HG03045 (cell line): Measurements from ENCODE around the gene MGLL.

ENCODE experiments used
- ATAC-seq: cut with Tn5 transposase; IDR thresholded peaks from one replicate; pipeline ENCODE4 v1.9.1; 2021; ENCODE audit warnings: mild to moderate bottlenecking, moderate library complexity; ENCODE audit not compliant: unreplicated experiment

Gene MGLL

GRCh38 chr3:127835993-127836882 is 13.9 kb upstream of the MGLL start:
- peak; percentile 67 for ATAC-seq

- ATAC-seq: peak; percentile 19
Measured at GRCh38 chr3:127834771-127835170, 12.5 kb upstream of the MGLL start.

DNA sequence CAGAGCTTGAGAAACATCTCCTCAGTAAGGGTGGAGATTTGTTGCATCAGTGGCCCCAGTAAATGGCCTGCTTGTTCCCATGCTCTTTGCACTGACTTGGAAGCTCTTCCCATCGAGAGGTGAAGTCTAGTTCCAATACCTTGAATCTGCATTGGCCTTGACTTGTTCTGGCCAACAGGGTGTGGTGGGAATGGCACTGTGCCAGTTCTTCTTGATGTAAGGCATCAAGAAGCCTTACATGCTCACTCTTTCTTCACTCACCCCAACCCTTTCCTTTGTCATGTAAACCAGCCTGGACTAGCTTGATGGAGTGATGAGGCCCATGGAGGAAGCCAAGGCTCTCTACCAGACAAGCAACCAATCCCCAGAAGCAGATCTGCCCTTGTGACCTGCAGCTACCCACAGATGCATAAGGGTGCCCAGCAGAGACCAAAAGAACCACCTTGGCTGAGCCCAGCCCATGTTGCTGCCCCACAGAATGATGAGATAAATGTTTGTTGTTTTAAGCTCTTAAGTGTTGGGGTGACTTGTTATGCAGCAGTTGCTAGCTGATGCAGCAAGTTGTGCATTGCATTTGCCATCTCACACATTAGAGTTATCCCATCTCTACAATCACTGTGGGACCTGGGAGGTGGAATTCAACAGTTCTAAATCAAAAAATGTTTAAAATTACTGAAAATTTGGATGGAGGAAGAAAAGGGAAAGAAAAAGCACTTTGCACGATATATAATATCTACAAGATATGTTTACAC is 11.1 kb upstream of the MGLL start:
- ATAC-seq: no peak

GRCh38 chr3:127831723-127832172 is 9.4 kb upstream of the MGLL start:
- no peak for ATAC-seq

GRCh38 chr3:127829537-127829936 is 7.2 kb upstream of the MGLL start:
- no peak for ATAC-seq

DNA sequence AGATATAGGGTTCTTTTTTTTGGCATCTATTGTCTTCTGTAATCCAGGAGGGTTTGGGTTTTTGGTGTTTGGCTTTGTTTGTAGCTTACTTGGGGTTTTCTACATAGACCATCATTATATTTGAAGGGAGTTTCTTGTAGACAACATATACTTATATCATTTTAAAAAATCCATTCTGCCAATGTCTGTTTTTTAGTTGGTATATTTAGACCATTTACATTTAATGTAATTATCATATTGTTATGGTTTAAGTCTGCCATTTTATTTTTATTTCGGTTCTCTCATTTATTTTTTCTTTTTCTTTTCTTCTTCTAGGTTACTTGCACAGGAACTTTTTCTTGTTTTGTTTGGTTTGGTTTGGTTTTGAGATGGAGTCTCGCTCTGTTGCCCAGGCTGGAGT is 5.5 kb upstream of the MGLL start:
- ATAC-seq: no peak

DNA sequence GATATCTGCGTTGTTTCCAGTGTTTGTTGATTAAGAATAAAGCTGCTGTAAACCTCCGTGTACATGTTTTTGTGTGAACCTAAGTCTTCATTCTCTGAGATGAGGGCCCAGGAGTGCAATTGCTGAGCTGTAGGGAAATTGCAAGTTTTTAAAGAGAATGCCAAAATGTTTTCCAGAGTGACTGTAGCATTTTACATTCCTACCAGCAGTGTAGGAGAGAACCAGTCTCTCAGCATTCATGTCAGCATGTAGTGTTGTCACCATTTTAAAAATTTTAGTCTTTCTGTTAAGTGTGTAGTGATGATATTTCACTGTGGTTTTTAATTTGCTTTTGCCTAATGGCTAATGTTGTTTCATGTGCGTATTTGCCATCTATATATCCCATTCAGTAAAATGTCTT is 3.4 kb upstream of the MGLL start:
- no peak for ATAC-seq

DNA sequence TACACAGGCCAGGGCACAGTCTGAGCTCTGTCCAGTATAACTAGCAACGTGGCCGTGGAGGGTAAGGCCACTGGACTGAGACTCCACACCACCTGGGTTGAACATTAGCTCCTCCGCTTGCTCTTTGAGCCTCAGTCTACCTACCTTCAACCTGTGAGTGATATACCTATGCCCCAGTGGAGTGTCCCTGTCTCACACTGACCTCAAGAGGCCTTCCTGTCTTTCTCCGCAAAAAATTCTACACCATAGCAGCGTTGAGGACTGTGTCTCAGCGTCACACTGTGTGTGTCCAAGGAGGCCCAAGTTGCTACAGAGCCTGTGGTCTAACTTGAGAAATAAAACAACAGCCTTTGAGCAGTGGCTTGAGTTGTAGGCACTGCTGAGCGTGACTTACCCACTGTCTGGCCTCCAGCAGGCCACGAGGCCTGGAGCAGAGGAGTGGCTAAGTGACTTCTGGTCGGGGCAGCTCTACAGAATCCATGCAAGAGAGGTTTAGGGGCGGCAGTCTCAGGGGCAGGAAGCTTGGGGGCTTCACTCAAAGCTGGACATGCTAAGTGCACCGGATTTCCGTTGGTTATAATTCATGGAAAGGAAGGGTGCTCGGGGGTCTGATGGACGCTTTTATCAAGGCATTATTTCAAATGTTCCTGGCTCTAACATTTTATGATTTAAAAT is 2.0 kb upstream of the MGLL start:
- ATAC-seq: no peak

GRCh38 chr3:127823426-127823857 is 1.1 kb upstream of the MGLL start:
- ATAC-seq: no peak

- peak; percentile 52 for ATAC-seq
Measured at GRCh38 chr3:127822682-127823425, 539 bp upstream of the MGLL start.

- no peak for ATAC-seq
Measured at GRCh38 chr3:127821394-127821793, 921 bp downstream of the MGLL start.

DNA sequence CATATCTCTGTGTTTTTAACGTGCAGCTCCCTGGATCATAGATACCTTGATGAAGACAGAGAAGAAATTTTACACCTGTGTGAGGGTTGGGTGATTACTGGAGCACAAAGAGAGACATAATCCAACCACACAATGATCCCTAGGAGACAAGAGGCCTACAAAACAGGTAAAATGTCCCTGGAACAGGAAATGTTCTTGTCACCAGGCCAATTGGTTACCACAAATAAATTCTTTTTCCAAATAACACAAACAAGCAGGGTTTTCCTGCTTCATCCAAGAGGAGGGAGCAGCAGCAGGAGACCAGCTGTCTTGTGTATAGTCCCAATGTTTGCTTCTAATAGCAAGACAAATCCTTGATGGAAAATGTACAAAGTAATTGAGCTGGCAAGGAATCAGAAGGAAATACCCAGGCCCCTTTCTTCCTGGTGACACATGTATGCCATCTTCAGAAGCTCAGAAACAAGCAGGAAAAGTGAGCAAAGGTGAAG is 1.4 kb downstream of the MGLL start:
- no peak for ATAC-seq

DNA sequence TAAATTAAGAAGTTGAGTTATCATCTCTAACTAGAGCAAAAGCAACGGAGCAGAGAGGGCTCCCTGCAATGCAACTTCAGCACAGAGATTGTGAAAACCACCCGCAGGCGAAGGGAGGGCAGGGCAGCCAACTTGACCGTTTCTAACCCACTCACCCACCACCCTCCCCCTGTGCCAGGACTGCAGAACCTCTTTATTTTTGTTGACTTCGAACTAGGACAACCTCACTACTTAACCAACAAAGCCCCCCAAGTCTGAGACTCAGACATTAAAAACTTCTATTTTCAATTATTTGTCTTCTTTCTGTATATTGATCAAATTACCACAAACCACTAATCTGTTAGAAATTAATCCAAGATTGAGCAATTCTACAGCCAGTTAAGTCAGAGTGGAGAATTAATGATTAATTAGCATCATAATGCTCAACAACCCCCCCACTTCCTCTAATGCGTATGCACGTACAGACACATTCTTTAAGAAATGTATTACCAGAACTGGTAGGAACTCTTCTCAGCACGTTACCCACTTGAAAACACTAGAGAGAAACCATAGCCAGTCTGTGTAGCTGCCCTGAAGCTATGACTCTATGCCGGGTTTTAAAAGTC is 2.0 kb downstream of the MGLL start:
- ATAC-seq: no peak

GRCh38 chr3:127819656-127820055 is 2.7 kb downstream of the MGLL start:
- ATAC-seq: no peak

DNA sequence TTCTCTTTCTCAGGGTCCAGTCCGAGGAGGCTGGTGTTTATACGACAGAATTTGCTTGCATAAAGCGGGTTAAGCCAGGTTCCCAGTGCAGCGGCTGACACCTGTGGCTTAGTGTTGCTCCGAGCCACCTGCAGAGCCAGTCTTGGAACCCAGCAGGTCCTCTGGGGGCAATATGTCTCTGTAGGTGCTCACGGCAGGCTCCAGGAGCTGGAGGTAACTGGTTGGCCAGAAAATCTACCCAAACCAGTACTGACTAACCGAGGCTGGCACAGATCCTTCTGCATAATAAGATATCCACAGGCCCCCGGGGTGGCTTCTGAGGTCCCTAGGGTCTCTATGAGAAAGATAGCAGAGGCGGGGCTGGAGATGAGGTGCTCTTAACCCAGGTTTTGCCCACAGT is 3.2 kb downstream of the MGLL start:
- ATAC-seq: no peak

DNA sequence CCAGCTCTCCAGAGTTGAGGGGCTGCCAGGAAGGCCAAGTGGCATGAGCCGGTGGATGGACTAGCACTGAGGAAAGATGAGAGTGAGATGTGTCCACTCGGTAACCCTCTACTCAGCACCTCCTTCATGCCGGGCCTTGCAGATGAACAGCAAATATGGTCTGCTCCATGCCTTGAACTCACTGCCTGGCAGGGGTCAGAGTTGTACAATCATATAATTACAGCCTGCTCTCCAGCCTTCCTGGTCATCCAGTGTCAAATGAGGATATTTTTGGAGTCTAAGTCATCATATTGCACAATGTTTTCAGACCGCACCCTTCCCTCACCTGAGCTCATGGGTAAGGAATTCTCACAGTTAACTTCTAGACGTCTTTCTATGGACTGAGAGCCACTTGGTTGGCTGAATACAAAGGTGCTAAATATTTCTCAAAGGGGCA is 4.9 kb downstream of the MGLL start:
- no peak for ATAC-seq

DNA sequence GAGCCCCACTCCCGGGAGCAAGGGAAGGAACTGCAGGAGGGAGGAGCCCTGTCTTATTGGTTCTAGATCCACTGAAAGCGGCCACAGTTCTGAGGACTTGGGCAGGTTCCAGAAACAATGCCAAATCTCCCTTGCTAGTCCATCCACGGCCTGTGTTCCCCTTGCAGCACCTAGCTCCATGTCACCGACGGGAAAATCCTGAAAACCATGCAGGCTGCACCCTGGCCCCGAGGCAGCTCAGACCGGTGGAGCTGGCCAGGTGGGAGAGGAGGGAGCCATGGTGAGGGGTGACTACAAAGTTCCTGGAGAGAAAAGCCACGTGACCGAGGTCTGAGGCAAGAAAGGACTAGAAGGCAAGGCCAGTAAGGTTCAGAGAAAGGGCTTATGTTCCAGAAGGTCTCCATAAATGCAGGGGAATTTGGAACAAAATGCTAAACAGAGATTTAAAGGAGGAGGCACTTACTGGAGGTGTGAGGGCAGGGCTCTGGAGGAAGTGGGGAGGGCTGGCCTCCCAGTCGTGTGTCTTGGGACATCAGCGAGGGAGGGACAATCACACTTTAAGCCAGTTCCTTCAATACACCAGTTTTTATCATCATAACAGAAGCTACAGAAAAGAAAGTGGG is 5.4 kb downstream of the MGLL start:
- ATAC-seq: no peak

DNA sequence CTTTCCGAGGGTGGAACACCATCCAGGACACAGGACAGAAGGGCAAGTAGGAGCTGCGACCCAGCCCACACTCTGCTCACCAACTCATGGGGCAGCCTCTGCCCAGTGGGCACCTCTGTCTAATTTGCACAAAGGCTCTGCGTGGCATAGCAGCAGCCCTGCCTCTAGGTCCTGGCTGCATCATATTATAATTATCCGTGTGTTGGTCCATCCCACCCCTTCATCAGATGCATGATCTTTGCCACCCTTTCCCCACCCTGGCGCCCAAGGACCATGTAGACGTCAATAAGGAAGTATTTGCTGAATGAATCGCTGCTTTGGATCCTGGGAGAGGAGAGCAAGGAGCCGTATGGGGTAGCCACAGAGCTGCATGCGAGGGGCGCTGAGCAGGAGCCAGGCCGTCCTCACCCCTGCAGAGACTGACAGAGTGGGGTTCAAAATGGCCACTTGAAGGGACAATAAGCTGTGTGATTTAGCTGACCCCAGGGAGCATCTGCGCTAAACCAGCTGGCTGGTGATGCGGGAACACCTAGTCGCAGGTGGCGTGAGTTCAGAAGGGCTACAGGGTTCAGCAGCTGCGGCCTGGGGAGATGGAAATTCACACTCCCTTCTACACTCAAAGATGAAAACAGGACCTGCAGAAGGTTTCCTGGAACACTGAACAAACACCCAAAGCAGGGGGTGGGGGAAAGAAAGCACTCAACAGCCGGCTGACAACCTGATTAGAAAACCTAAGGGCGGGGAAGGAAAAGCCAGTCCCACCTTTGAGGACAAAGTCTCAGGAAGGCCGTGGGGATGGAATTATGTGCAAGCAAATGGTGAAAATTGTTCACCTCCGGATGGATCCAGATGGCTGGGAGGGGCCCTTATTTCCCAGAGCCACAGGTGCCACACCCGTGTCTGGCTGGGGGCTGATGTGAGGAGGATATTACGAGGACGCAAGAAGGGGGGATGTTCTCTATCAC is 6.4 kb downstream of the MGLL start:
- ATAC-seq: no peak

- no peak for ATAC-seq
Measured at GRCh38 chr3:127815001-127815400, 7.3 kb downstream of the MGLL start.
